Ovary (tissue), 3 donors: ENCODE data around the gene KLHL6.

Source experiments
- CTCF ChIP-seq, 3 donors: fragments of 450-650 bp in 2 of 3; fragments of 200-600 bp in 1 of 3; IDR thresholded peaks; one replicate each; pipeline versions ENCODE4 v1.5.1 to v1.8.0; 2016 to 2022; ENCODE audit warnings: antibody characterized with exemption in 3 of 3, mild to moderate bottlenecking in 1 of 3
- POLR2A ChIP-seq: fragments of 450-650 bp; IDR thresholded peaks from one replicate; pipeline ENCODE4 v1.6.1; 2017; ENCODE audit warnings: antibody characterized with exemption, mild to moderate bottlenecking, moderate library complexity
- donor health status: DM: no; HTN: no; CAD: no.

DNA sequence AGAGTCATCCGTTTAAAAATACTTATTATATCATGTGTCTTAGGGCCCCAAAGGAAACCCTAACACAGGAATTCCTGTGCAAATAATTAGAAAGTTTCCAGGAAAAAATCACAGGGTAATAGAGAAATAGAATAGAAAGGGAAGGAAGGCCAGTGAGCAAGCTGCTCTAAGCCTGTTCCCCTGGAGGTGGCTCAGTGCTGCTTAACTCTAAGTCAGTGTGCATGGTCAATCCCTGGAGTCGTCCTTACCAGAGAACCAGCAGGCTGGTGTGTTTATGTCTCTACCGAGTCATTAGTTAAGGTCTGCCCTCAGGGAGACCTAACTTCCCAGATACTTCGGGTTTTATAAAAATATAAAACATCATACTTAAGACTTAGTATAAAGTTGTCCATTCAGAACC is 106.1 kb downstream of the KLHL6 start:
- TF ChIP-seq CTCF (IDR thresholded peaks at IDR 0.05) (no peak), POLR2A (no peak)
